HG03175 (cell line): ENCODE results near the gene SLC5A12.

Source experiments
- ATAC-seq: cut with Tn5 transposase; IDR thresholded peaks from one replicate; pipeline ENCODE4 v1.9.1; 2021; ENCODE audit warnings: mild to moderate bottlenecking, moderate library complexity; ENCODE audit not compliant: unreplicated experiment

SLC5A12 gene

GRCh38 chr11:26726960-26727359 is 5.1 kb upstream of the SLC5A12 start:
- ATAC-seq = no peak

- ATAC-seq = no peak
Measured at GRCh38 chr11:26719998-26720397, 1.9 kb downstream of the SLC5A12 start.

GRCh38 chr11:26719289-26719973 is 2.4 kb downstream of the SLC5A12 start:
- ATAC-seq = no peak

GRCh38 chr11:26717771-26718170 is 4.1 kb downstream of the SLC5A12 start:
- no peak for ATAC-seq

GRCh38 chr11:26715133-26715532 is 6.7 kb downstream of the SLC5A12 start:
- ATAC-seq = no peak

- ATAC-seq = no peak
Measured at GRCh38 chr11:26712497-26712896, 9.4 kb downstream of the SLC5A12 start.

- no peak for ATAC-seq
Measured at GRCh38 chr11:26710489-26710888, 11.4 kb downstream of the SLC5A12 start.

GRCh38 chr11:26708736-26709456 is 13.0 kb downstream of the SLC5A12 start:
- no peak for ATAC-seq

- ATAC-seq = no peak
Measured at GRCh38 chr11:26706181-26706580, 15.7 kb downstream of the SLC5A12 start.

GRCh38 chr11:26704249-26704648 is 17.6 kb downstream of the SLC5A12 start:
- no peak for ATAC-seq

GRCh38 chr11:26703411-26704191 is 18.3 kb downstream of the SLC5A12 start:
- ATAC-seq = no peak

GRCh38 chr11:26702406-26702805 is 19.5 kb downstream of the SLC5A12 start:
- ATAC-seq = no peak

- no peak for ATAC-seq
Measured at GRCh38 chr11:26700574-26701235, 21.2 kb downstream of the SLC5A12 start.

- no peak for ATAC-seq
Measured at GRCh38 chr11:26698224-26698623, 23.6 kb downstream of the SLC5A12 start.

GRCh38 chr11:26696330-26696729 is 25.5 kb downstream of the SLC5A12 start:
- no peak for ATAC-seq

GRCh38 chr11:26688701-26689100 is 33.2 kb downstream of the SLC5A12 start:
- ATAC-seq = no peak

GRCh38 chr11:26687351-26687750 is 34.5 kb downstream of the SLC5A12 start:
- no peak for ATAC-seq

GRCh38 chr11:26677566-26677965 is 44.3 kb downstream of the SLC5A12 start:
- no peak for ATAC-seq

GRCh38 chr11:26676641-26677040 is 45.2 kb downstream of the SLC5A12 start:
- no peak for ATAC-seq

GRCh38 chr11:26675233-26675928 is 46.5 kb downstream of the SLC5A12 start:
- ATAC-seq = no peak

GRCh38 chr11:26665946-26666345 is 55.9 kb downstream of the SLC5A12 start:
- no peak for ATAC-seq
